Superior temporal gyrus (tissue), 1 donor: ENCODE results near the gene FMOD.
"Not testable (repeated sequence)": the region's sequence is repeated elsewhere in the genome, so short reads cannot be mapped to it uniquely, and the experiment has no call there.

Experiments
- DNase-seq: peaks from one replicate; pipeline ENCODE4 v3.0.0-alpha.2; 2016; ENCODE audit errors: extremely low spot score

Gene FMOD

DNA sequence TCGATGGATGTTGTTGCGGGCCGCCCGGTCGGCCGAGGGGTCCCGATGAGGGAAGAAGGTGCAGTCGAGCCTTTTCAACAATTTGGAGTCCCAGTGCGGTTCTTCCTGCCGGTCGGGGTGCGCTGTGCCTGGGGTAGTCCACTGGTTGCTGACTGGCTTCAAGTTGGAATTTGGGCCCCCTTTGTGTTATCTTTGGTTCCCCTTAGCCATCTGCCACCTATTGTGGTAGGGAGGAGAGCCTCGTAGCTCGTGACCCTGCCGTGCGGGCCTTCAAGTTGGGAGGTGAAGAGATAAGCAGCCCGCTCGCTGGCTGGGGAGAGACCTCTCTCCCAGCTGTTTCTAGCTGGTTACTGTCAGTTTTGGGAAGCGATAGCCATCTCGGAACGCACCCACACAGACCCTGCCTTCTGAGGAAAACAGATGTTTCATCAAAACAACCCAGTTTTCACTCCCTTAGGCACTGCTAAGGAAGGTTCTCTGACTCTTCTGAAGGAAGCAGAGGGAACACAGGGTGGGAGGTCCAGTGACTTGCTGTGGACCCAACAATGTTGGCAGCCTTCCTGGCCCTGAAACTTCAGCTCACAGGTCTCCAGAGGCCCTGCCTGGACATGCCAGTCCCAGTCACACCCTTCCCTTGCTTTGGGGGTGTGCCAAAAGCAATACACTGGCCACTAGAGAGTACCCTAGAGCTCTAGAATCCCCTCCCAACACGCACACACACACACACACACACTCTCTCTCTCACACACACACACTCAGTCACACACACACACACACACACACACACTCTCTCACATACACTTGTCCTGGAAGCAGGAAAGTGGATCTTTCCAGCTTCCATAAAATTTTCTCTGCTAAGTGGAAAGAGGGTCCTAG, 44.6 kb downstream of the FMOD start:
- peak; percentile 87 for DNase-seq

DNA sequence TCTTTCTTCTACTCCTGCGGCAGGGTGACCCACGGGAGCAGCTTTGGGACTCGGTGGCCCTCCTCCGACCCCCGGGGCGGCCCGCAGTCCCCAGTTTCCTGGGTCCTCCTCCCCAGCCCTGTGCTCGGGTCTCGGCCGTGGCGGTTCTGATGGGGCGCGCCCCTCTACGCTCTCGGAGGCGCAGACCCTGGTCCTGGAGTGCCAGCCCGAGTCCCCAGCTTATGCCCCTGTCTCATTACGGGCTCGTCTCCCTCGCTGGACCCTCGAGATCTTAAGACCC, 45.2 kb downstream of the FMOD start:
- no peak for DNase-seq

DNA sequence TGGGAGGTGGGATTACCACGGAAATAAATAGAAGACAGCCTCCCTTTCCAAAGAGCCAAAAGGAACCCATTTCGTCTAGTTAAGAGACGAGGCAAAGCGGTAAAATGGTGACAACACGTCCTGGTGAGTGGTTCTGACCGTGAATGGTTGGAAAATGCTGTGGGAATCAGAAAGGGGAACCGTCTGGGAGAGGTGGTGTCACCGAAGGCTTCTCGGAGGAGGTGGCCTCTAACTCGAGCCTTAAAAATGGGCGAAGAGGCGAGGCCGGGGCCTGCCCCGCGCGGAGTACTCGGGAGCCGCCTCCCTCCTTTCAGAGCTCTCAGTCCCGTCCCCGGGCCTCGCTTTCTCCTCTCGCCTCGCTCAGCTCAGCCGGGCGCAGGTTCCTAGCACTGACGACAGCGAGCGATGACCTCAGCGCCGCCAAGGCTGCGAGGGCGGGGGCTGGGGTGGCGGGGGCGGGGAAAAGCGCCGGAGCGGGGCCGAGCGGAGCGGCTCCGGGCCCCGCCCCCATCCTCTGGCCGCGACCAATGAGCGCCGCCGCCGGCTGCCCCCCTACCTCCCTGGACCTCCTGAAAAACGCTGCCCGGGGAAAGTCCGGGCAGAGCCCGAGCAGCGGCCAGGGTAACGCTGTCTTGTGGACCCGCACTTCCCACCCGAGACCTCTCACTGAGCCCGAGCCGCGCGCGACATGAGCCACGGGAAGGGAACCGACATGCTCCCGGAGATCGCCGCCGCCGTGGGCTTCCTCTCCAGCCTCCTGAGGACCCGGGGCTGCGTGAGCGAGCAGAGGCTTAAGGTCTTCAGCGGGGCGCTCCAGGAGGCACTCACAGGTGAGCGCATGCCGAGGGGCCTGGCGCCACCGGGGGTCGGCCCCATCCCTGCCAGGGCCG, 45.8 kb downstream of the FMOD start, which contains the start of gene BTG2:
BTG2 (plus strand) TSS at position 601 of the 890 bp plus-strand sequence; CDS start at position 689, 88 bp downstream.
- peak; percentile 93 for DNase-seq

DNA sequence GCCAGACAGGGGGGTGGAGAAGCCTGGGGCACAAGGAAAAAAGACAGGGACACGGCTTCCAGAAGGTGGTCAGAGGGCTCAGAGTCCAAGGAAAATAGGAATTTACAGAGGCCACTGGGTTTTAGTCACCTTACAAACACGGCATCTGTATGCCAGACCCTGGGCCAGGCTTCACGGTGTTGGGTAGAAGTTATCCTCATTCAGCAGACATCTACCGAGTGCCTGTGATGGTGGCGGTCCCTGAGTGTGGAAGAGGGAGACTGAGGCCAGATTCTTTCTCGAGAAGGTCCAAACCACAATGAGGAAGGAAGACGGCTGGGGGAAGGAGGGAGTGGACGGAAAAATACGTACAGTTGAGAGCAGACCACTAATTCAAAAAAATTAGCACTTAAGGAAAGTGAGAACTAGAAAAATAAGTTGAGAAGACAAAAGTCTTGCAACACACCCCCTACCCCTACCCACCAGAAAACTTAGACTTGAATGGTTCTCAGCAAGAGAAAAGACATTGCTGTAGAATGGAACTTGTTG, 46.5 kb downstream of the FMOD start:
- no peak for DNase-seq

GRCh38 chr1:203302894-203303293, 48.0 kb downstream of the FMOD start:
- no peak for DNase-seq

DNA sequence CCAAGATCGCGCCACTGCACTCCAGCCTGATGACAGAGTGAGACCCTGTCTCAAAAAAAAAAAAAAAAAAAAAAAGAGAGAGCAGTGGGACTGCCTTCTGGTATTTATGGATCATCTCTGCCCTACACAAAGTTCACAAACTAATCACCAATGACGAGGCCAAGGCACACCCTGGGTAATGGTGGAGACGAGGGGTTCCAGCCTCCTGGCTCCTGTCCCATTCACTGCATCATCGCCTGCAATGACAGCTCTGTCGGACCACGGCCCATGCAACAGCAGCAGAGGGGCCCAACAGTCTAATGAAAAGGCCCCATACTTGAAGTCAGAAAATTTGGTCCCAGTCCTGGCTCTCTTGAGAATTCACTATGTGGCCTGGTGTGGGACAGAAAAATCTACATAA, 48.5 kb downstream of the FMOD start:
- no peak for DNase-seq

DNA sequence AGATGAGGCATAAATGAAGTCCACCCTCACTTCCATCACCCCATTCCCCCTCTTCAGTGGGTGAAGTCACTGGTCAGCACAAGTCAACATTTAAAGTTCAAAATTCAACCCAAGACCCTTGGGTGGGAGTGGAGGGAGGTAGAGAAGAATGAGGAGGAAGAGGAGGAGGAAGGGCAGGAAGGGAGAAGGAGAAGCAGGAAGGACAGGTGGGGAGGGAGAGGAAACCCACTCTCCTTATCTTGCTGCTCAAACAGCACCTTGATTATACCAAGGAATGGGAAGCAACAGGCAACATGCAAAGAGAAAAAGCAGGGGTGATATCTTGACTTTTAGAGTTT, 49.6 kb downstream of the FMOD start:
- no peak for DNase-seq

- DNase-seq = no peak
Observed at GRCh38 chr1:203300441-203301330, 50.2 kb downstream of the FMOD start.

DNA sequence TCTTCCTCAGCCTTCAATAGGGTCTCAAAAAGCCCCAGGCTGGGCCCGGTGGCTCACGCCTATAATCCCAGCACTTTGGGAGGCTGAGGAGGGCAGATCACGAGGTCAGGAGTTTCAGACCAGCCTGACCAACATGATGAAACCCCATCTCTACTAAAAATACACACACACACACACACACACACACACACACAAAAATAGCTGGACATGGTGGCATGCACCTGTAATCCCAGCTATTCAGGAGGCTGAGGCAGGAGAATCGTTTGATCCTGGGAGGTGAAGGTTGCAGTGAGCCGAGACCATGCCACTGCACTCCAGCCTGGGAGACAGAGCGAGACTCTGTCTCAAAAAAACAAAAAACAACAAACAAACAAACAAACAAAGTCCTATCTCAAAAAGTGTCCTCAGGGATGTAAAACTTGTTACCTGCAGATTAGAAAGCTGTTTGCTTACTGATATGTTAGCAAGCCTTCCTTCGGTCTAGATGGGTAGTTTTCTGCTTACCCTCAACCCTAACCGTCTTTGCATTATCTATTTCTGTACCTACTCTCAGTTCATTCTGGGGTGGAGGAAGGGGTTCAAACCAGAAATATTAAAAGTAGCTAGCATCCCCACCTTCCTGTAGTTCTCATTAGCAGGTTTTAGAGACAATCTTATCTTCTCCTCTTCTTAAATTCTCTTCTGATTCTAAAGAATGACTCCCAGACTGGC, 51.0 kb downstream of the FMOD start:
- not testable (repeated sequence) for DNase-seq

DNA sequence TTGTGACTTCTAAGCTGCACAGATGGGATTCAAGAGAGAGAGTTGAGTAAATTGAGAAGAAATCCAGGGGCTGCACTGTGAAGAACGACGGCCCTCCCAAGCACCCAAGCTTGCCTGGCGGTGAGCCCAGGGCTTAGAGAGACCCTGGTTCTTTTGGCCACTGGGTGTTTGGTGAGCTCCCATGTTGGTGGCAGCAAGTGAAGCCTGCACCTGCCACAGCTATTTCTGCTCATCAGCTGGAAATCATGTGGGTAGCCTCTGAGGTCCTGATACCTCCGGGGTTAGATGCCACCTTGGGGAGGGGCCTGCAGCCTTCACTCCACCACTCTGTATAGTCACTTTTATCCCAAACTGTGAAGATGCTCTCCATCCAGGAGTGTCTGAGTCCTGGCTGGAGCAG, 51.8 kb downstream of the FMOD start:
- DNase-seq = no peak

DNA sequence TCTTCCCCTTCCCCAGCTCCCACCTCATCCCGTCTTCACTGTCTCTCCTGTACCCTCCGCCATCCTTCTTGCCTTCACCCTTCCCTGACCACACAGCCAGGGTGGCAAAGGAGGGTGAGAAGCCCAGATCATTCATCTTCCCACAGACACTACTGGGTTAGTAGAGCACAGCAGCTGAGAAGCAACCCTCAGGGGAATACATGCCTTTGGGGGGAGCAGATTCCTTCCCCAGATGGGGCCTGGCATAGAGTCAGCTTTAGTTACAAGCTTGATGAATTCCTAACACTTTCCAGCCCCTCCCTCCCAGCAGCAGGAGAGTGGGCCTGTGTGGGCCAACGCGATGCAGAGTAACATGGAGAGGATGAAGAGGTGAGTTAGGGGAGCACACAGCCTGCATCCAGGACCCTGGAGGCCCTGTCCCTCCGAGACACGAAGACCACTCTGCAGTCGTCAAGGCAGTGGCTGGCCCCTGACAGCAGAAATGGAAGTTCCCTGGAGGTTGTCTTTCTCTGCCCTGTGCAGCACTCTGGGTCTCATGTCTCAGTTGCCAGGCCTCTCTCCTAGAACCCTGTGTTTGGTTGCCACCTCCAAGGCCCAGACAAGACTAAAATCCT, 54.4 kb downstream of the FMOD start:
- no peak for DNase-seq

DNA sequence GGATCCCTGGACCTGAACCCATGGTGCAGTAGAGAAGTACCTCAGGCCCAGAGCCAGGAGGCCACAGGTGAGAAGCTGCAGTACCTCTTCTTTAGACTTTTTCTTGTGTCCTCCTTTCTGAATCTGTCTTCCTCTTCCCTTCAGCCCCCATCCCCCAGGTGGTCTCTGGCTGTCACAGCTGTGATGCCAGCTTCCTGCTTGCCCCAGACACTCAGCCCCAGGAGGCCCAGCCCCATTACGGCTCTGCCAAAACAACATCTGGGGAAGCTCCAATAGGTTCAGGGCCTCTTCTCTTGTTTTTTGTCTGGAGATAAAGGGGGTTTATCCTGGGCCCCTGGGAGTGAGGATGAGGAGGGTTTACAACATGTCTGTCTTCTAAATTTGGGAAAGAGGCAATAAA, 55.1 kb downstream of the FMOD start:
- no peak for DNase-seq

DNA sequence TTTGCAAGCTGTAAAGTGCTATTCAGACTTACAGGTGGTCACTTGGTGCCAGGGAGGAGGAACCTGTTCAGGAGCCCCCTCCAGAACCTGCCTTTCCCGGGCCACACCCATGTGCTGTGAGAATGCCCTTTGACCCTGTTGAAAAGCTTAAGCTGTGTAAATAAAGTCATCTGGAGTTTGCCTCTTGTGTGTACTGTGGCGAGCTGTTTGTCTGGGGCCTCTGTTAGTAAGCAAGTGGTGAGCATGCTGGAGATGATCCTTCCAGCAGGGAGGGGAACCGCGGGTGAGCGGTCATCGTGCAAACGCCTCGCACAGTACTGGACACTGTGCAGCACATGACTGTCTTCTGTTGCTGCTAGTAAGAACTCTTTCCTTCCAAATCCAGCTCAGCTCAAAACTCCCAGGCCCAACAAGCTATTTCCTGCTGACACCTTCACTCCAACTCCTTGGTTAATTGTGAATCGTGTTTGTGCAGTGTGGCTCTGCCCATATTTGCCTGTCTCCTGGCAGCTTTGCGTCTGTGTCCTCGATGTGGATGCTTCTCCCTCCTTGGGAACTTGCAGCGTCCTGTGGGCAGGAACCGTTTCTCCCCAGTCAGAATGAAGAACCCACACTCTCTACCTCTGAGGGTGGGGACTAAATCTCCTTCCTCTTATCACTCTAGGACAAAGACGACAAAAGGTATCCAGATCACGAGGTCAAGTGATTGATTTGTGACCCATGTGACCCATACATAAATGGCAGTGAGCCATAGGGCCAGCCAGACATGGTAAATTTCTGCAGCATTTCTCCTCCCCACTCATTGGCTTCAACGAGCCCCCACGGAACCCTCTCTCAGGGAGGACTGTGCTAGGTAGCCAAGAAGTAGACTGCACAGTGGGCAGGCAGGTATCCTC, 59.5 kb downstream of the FMOD start:
- peak; percentile 56 for DNase-seq
